Smooth muscle cell (in vitro differentiated cells): Measurements from ENCODE around the gene ATG7. TPM values are rescaled to one million over a fixed set of nuclear protein-coding genes. Genes with fewer than 3 reads are reported as not detected.

Source experiments
- DNase-seq: peaks from one replicate; lab custom pipeline; 2025; ENCODE audit not compliant: unreplicated experiment; lab: John Stamatoyannopoulos, UW
- H2AFZ ChIP-seq: fragments of 200-600 bp; sonication (generic); 2 replicates; pipeline ENCODE4 v1.6.0; 2016; ENCODE audit warnings: antibody characterized with exemption, low read depth, mild to moderate bottlenecking
- H3F3A ChIP-seq: fragments of 200-600 bp; sonication (generic); 2 replicates; pipeline ENCODE4 v1.6.0; 2017; ENCODE audit warnings: antibody characterized with exemption, low read depth
- H3K27ac ChIP-seq: fragments of 200-600 bp; sonication (generic); 2 replicates; pipeline ENCODE4 v1.5.1; 2016; ENCODE audit warnings: low read depth, mild to moderate bottlenecking
- H3K27me3 ChIP-seq: fragments of 200-600 bp; sonication (generic); 2 replicates; pipeline ENCODE4 v1.6.1; 2016; ENCODE audit warnings: low read depth, mild to moderate bottlenecking
- H3K36me3 ChIP-seq: fragments of 200-600 bp; sonication (generic); 2 replicates; pipeline ENCODE4 v1.5.1; 2016; ENCODE audit warnings: low read depth
- H3K4me1 ChIP-seq: fragments of 200-600 bp; sonication (generic); 2 replicates; pipeline ENCODE4 v1.5.1; 2016; ENCODE audit warnings: low read depth
- H3K4me2 ChIP-seq: fragments of 200-600 bp; sonication (generic); 2 replicates; pipeline ENCODE4 v1.6.0; 2016; ENCODE audit warnings: mild to moderate bottlenecking
- H3K4me3 ChIP-seq: fragments of 200-600 bp; sonication (generic); 2 replicates; pipeline ENCODE4 v1.5.1; 2016; ENCODE audit warnings: mild to moderate bottlenecking
- H3K79me2 ChIP-seq: fragments of 200-600 bp; sonication (generic); 2 replicates; pipeline ENCODE4 v1.6.0; 2016; ENCODE audit warnings: low read depth, mild to moderate bottlenecking
- H3K9ac ChIP-seq: fragments of 200-600 bp; sonication (generic); 2 replicates; pipeline ENCODE4 v1.6.0; 2016; ENCODE audit warnings: low read depth
- H3K9me3 ChIP-seq: fragments of 200-600 bp; sonication (generic); replicated peaks from 2 replicates; pipeline ENCODE4 v1.5.1; 2016; ENCODE audit warnings: low read depth
- H4K20me1 ChIP-seq: fragments of 200-600 bp; sonication (generic); 2 replicates; pipeline ENCODE4 v1.6.0; 2016; ENCODE audit warnings: low read depth
- CTCF ChIP-seq: fragments of 200-600 bp; sonication (generic); IDR thresholded peaks from 2 replicates; pipeline ENCODE4 v1.5.1; 2017; ENCODE audit warnings: borderline replicate concordance, mild to moderate bottlenecking, antibody characterized with exemption; ENCODE audit not compliant: insufficient read depth, poor library complexity, severe bottlenecking
- WGBS: methylation state at CpG from one replicate; pipeline ENCODE4 v1.1.7; 2016; ENCODE audit warnings: low lambda C conversion rate; 5-methylcytosine and 5-hydroxymethylcytosine counted together
- polyA plus RNA-seq: library from polyadenylated mRNA; unstranded; fragments of >200 nt; fragmentation: Nextera tagmentation; extraction: Ambion mirVana; gene quantifications from 2 replicates; pipeline ENCODE4 v1.2.1, GENCODE V29; 2016
- total RNA-seq: library from RNA; depleted of rRNA; stranded (reverse); fragments of >200 nt; gene quantifications from 2 replicates; pipeline ENCODE4 v1.2.3, GENCODE V29; 2014

Gene ATG7
- total and polyA plus RNA-seq, 2 experiments from 2014 or later: 19.4 to 40.3 TPM

GRCh38 chr3:11555881-11556633 is 283.9 kb downstream of the ATG7 start:
- peaks cover 15% of the 10 kb centered on the region for H3K4me1 ChIP-seq
- TF ChIP-seq CTCF: no peak
- no peaks in the 10 kb centered on the region for H3K36me3 ChIP-seq
- no peaks in the 10 kb centered on the region for H3K27me3 ChIP-seq
- WGBS: 97% methylated on average over 23 of the region's 23 CpGs
- no peak overlapping the region for H3K9ac ChIP-seq
- H3K27ac ChIP-seq: peak overlapping the region; percentile 92
- DNase-seq: no peak
- H2AFZ ChIP-seq: no peak overlapping the region
- H3K9me3 ChIP-seq: no peaks in the 10 kb centered on the region
- H3K4me3 ChIP-seq: no peak overlapping the region
- no peak overlapping the region for H3K4me2 ChIP-seq
- H3K79me2 ChIP-seq: peaks cover 47% of the 10 kb centered on the region
- H3F3A ChIP-seq: peaks cover 53% of the 10 kb centered on the region
- peaks cover 64% of the 10 kb centered on the region for H4K20me1 ChIP-seq

GRCh38 chr3:11556851-11557644 is 284.9 kb downstream of the ATG7 start:
- Histone ChIP-seq H3K9me3 (no peaks in the 10 kb centered on the region), H3K4me3 (no peak overlapping the region), H2AFZ (no peak overlapping the region), H3K9ac (peak overlapping the region; percentile 3), H4K20me1 (peaks cover 72% of the 10 kb centered on the region), H3F3A (peaks cover 46% of the 10 kb centered on the region), H3K4me1 (peaks cover 17% of the 10 kb centered on the region), H3K27ac (peak overlapping the region; percentile 92), H3K4me2 (no peak overlapping the region), H3K27me3 (no peaks in the 10 kb centered on the region), H3K79me2 (peaks cover 50% of the 10 kb centered on the region), H3K36me3 (no peaks in the 10 kb centered on the region)
- no peak for DNase-seq
- no peak for TF ChIP-seq CTCF
- WGBS: 74% methylated on average over 16 of the region's 16 CpGs

GRCh38 chr3:11558002-11558401 is 285.8 kb downstream of the ATG7 start:
- 40% methylated on average over 13 of the region's 13 CpGs for WGBS
- Histone ChIP-seq H4K20me1 (peaks cover 80% of the 10 kb centered on the region), H3K9me3 (no peaks in the 10 kb centered on the region), H3F3A (peaks cover 50% of the 10 kb centered on the region), H3K9ac (peak overlapping the region; percentile 62), H3K36me3 (no peaks in the 10 kb centered on the region), H2AFZ (no peak overlapping the region), H3K79me2 (peaks cover 59% of the 10 kb centered on the region), H3K27me3 (no peaks in the 10 kb centered on the region), H3K4me2 (peak overlapping the region; percentile 27), H3K27ac (peak overlapping the region; percentile 92), H3K4me3 (no peak overlapping the region), H3K4me1 (peaks cover 17% of the 10 kb centered on the region)
- DNase-seq: no peak
- no peak for TF ChIP-seq CTCF
